ENCODE measurements around the gene FZD10.

- no peak for TF ChIP-seq CTCF (IDR thresholded peaks at IDR 0.05; ENCODE audit: insufficient read depth, low read length)
- no peak for TF ChIP-seq POLR2AphosphoS5 (IDR thresholded peaks at IDR 0.05; ENCODE audit: low read depth)
Observed at GRCh38 chr12:130166306-130166705, 4.0 kb downstream of the FZD10 start.

Measured in HL-60 (cell line).